ENCODE results near the gene CELF4.

The CELF4 gene

DNA sequence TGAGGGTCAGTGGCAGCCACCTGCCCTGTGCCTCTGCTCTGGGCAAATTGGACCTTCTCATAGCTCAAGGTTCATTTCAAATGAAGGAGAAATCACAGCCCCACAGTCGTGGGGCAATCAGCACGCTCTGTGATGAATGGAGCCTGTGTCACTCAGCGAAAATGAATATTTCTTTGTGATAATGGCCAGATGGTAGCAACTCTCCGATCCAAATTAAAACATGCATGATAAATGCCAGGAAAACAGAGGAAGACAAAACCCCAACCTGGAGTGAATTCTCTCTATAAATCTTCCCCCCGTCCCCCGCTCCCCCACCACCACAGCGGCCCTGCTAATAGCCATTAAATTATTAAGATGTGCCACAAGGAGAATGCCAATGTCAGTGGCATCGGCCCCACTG, 258.4 kb downstream of the CELF4 start:
- no peak for DNase-seq

DNA sequence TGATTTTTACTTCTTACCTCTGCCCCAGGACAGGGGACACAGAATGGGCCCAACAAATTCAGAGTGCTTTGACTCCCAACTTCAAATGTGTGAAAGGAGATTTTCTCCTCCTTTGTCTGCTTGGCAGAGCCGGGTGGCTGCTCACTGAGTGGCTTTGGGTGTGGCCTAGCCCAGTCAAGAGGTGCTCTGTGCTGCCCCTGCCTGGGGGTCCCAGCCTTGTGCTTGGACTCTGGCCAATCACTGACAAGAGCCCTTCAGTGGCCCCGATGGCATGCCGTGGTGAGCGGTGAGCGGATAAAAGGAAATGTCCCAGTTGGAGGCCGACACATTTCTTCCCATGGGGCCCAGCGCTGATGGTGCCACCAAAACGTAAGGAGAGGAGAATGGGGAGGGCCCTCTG, 259.2 kb downstream of the CELF4 start:
- no peak for DNase-seq

DNA sequence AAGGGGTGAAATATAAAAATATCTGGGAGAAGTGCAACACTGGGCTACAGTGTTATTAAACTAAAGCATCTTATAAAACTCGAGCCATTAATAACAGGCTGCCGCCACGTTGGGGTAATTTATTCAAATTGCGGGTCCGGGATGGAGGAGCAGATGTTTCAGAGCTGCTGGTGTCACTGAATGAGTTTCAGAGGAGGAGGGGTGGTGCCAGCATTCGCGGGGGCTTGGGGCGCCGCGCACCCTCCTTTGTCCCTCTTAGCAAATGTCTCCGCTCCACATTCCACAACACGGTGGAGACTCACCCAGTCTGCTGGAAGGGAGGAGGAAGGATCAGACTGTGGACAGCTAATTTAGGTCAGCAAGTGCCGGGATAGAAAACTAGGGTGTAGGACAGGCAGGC, 260.5 kb downstream of the CELF4 start:
- no peak for DNase-seq

DNA sequence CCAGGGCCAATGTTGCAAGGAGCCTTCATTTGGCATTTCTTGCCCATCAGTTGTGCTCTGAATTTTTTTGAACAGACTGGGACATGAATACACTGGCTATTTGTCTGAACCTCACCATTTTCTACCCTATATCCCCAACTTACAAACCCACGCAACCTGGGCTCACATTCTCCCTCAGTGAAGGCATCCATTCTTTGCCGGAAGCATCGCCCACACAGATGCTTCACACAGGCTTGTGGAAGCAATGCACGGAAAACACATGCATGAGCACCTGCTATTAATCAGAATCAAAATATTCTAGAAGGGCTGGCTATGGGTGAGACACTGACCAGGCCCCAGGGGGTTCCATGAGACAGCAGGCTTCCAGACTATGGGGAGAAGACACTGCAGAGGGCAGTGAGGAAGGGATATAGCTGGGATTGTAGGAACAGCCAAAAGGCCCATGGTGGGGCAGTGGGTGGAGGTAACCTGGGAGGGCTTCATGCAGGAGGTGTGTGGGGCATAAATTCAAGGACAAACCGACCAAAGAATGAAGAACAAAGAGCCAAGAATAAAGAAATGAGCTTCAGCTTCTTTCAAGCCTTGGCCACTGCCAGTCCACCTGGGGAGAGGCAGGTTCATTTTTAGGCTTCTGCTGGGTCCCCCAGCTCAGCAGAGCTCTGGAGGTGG, 261.5 kb downstream of the CELF4 start:
- DNase-seq = no peak

DNA sequence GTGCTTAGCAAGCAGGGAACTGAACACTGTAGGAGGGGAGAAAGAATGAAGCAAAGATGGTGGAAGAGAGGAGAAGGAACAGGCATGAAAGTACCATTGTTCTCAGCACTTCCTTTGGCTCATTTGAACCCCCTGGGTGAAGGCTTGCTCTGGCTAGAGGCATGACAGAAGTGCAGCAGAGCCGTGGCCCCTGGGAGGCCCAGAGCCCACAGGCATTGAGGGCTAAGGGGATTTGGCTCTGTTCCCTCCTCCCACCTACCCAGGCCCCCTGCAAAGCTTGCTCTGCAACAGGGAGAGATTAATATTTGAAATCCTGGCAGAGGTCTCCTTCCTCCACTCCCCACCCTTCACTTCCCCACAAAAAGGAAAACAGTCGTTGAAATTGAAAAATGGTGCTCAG, 262.6 kb downstream of the CELF4 start:
- DNase-seq = no peak

DNA sequence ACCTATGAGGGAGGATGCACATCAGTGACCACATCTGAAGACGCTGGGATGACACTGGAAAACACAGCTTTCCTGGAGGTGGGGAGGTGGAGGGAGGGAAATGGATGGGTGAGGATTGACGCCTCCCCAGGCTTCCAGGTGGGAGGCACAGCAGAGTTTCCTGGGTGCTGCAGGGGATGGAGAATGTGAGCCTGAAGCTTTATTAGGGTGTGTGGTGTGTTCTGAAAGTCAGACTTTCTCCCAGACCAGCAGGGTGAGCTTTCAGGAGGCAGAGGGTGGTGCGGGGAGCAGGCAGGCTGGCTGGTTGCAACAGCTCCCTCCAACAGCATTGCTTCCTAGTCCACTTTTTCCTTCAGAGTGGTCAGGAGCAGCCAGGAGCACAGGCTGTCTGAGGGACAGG, 263.1 kb downstream of the CELF4 start:
- no peak for DNase-seq

DNA sequence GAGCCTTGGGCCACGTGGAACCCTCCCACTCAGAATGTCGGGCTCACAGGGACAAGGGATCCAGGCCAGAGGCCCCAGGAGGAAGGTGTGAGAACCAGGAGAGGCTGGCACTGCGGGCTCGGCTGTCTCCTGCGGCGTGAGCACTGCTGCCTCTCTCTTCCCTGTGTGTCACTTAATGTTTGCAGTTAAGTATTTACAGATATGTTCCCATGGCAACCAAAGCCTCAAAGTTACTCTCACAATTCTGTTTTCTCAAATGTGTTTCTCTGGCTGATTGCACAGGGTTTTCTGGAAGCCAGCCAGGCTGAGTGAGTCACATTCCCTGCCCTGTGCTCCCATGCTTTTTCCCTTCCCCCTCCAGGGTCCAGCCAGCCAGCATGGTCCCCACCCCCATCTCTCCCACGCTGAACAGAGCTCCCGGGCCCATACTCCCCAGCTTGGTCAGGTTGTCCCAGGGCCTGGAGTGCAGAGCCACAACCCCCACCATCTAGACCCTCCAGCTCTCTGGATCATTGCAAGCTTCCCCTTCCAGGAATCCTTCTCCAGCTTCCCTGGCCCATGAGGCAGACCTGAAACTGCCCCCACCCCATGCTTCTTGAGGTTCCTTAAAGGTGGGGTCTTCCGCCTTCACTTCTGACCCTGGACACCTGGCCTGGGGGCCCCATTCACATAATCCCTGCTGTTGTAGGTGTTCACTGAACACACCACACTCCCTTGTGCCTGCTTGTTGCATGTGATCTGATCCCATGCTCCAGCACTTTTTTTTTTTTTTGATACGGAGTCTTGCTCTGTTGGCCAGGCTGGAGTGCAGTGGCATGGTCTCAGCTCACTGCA, 265.9 kb downstream of the CELF4 start:
- no peak for DNase-seq

DNA sequence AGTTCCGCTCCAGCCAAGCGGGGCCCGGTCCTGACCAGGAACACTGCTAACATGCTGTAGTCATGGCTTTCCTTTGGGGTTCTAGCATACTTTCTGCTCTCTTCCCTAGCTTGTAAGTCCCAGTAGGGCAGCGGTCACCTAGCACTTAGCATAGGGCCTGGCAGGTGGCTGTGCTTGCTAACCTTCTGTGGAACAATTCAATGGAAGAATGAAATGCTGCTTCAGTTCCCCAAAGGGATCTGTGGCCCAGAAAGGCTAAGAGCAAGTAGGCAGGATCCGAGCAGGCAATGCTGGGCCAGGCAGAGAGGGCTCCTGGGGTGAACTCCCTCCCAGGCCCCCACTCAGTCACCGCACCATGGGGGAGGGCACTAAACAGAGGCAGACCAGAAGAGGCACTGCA, 266.8 kb downstream of the CELF4 start:
- DNase-seq = no peak

DNA sequence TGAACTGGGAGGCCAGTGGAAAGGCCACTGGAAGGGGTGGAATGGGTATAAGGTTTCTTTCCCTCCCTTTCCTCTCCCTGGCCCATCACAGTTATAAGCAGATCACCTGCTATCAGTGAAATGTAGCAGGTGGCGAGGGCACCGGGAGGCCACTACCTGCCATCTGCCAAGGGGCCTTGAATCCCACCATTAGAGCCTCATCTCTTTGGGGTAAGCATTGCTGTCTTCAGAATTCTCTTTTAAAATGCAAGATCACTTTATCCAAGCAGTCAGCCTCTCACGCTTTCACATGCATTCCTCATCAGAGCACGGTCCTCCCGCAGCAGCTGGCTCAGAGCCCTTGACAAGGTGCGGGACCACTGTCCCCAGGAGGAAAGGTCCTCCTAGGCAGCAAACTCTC, 268.5 kb downstream of the CELF4 start:
- no peak for DNase-seq

DNA sequence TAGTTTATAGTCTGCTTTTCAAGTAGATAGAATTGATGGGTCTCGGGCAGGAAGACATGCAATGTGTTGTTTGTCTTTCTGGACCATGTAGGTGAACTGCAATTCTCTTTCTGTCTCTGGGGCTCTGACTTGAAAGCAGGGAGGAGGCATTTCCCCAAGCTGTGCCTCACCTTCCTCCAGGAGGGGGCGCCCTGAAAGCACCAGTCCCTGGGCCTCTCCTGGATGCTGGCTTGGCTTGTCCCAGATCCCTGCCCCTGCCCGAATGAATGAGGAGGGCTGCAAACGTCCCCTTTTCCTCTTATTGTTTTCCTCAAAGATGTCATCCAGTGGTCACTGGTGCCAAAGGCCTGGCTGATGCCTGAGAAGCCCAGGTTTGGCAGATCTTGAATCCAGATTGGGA, 270.6 kb downstream of the CELF4 start:
- no peak for DNase-seq

DNA sequence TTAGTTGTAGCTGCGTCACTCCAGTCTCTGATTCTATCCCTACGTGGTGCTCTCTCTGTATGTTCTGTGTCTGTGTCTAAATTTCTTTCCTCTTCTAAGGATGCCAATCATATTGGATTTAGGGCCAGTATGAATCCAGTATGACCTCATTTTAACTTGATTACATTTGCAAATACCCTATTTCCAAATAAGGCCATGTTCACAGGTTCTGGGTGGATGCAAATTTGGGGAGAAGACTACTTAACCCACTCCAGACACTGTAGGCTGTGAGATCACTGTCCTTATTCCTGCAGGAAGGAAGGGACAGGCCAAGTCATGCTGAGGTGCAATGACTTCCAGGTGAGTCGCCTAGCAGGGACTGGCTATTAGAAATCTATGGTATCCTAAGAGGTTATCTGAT, 272.2 kb downstream of the CELF4 start:
- no peak for DNase-seq

DNA sequence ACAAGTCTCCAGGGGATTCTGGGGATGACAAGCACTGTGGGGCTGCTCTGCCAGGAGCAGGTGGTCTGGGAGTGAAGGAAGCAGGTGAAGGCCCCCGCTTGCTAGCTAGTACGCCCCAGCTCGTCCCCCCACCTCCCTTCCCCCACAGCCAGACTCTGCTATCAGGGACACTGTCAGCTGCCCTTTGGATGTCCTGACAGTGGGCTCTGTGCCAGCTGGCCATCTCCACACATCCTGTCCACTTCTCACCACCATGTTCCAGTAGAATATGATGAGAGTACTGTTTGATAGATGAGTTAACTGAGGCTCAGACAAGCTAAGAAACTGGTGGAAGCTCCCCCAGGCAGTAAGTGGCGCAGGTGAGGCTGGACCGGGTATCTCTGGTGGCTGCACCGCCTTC, 276.2 kb downstream of the CELF4 start:
- no peak for DNase-seq

DNA sequence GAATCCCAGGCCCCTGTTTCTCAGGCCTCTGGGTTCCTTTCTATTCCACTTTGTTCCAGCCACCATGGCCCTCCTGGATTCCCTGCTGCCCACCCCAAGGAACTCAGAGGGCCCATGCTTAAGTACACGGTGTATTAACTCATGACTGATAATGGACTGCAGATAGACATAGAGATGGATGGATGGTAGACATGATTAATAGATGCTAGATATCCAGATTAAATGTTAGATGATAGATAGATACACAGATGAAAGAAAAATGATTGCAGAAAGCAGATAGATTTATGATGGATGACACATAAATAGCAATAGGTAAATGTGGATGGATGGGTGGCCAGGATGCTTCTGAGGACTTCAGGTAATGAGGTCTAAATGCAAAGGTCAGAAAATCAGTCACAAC, 278.0 kb downstream of the CELF4 start:
- no peak for DNase-seq

DNA sequence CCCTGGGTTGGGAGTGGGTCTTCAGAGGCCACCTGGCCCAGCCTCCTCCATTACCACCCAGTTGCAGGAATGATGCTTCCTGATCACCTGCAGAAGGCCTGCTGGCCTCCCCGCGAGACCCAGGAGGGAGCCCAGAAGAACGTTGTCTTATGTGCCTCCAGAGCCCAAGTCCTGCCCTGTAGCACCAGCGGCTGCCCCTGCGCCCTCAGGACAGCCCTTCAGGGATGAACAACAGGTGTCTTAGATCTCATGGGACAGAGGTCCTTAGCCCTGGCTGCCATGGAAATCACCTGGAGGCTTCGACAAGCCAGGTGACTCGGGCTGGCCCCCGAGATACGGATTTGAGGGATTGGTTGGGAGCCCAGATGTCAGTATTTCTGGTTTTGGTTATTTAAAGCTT, 278.8 kb downstream of the CELF4 start:
- no peak for DNase-seq

DNA sequence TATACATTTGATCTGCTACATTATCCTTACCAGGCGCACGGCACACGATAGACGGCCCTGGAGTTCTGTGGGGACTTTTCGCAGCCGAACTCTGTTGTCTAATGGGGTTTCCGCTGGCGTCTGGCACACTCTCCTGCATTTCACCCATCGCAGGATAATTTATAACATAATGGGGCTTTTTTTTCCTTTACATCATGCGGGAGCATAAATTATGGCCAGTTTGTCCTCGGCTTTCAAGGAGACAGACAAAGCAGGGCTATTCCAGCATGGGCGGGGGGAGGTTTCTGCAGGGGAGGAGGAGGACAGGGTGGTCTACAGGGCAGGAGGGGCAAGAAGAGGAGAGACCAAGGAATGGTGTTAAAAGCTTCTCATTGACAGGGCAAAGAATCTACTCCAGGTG, 279.8 kb downstream of the CELF4 start:
- no peak for DNase-seq

DNA sequence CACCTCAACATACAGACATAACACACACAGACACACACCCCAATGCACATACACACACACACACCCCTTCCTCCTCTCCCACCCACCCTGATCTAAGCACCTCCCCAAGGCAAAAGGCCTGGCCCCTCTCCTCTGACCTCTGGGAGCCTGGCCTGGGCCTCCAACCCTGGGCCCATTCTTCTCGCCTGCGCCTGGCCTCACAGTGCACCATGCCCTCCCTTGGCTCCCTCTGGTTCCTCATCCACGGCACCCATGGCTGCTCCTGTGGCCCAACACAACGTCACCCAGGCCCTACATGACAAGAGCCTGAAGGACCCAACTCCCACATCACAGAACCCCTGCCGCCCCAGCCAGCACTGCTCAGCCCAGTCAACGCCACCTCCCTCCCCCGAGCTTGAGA, 281.3 kb downstream of the CELF4 start:
- DNase-seq = no peak

DNA sequence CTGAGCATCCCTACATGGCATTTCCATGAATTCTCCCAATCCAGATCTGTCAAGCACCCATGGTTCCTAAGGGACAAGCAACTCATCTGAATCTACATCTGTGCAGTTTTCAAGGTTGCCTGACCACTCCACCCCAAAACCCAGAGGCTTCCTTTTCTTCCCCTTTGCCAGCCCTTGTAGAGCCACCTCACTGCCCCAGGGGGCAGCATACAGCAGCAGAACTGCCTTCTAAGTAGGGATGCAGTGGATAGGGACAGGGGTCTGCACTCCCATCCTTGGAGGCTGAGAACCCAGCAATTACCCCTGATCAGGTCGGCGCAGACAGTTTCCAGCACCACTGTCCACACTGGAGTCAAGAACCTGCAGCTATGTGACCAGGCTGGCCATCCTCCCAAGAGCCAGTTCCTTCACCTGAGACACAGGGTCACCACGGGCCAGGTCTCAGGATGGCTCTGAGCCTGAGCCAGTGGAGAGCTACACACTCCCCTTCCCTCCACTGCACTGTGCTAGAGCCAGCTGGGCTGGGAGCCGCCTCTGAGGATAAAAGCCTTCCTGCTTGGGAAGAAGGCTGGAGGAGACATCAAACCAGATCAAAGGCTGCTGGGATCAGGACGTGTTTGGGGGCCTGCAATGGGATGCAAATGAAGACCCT, 283.1 kb downstream of the CELF4 start:
- DNase-seq = no peak

DNA sequence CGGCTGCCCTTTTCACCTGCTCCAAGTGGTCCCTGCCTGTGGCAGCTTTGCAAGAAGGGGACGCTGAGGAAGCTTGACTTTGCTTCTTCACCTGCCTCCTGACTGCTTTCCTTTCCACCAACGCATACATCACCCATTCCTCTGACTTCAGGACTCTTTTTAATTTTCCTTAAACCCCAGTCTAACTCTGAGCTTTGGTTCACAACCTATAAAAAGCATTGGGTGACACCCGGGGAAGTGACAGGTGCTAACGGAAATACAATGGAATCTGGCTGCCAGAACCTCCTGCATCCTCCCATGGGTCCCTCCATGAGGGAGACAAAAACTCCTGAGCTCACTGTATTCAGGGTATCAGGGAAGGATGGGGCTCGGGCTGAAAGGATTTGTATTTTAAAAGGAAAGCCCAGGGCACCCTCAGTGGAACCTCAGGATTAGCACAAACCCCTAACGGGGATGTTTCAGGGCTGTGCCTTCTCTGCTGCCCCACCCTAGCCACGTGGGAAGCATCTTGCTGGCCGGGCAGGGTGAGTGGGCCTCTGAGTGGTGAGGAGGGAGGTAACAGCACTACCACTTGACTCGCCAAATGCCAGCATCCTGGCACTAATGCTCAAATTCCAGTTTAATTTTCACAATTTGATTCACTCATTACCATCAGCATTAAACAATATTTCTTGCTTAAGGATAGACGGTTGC, 284.8 kb downstream of the CELF4 start:
- DNase-seq = no peak

DNA sequence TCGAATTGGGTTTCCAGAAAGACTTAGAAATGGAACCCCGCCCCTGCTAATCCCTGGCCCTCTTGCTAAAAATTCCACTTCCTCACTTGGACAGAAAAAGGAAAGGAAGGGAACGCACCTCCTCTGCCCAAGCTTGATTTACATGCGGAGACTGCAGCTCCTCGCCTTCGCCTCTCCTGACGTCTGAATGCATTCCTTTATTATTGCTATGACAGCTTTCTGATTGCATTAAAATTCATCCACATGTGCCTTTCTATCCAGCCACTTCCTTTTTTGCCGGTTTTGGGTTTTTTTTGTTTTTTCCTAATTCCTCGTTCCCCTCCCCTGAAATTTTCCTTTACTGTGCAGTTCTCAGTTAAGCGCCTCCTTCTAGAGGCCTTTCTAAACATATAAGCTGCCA, 287.8 kb downstream of the CELF4 start:
- DNase-seq = no peak

DNA sequence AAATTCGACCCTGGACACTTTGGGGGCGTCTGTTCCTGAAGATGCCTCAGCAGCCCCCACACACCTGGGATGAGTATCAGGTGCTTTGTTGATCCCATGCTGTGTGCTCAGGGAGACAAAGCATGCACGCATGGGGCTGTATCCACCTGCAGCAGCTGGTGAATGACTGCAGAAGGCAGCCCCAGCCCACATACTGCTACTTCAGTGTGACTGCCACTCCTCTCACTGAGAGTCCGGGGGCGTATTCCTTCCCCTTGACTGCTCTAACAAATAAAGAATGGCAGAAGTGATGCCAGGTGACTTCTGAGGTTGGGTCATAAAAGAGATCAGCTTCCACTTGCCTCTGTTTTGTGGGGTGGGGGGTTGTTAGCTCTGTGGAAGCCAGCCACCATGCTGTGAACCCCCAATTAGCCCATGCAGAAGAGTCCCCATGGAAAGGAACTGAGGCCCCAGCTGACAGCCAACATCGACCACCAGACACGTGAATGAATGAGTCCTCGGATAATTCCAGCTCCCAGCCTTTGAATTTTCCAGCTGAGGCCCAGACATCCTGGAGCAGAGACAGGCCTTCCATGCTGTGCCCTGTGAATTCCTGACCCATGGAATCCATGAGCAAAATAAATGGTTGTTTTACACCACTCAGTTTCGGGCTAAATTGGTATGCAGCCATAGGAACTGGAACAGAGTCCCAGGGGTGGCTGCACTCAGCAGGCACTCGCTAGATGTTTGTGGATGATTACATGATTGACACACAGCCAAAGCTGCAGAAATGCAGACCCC, 289.3 kb downstream of the CELF4 start:
- DNase-seq = no peak

DNA sequence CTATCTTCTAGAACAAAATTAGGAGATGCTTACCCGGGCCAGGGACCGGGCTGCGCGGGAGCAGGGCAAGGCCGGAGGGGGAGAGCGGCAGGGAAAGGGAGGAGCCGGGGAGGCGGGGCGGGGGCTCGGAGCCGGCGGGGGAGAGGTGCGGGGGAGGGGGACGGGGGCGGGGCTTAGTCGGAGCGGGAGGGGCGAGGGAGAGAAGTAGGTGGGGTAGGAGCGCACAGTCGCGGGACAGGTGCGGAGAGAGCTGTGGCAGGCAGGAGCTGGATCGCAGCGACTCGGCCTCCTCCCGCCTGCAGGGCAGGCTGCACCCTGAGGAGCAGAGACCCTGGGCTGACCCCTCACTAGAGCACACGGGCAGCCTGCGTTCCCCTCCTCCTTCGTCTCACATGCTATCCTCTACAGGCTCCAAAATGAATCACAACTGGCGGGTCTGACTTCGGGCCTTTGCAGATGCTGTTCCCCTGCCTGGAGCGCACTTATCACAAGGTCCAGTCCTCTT, 290.3 kb downstream of the CELF4 start:
- no peak for DNase-seq
